Activated CD8-positive, alpha-beta memory T cell treated with anti-CD3 and anti-CD28 coated beads, Interleukin-2, amount 10 ng/mL, durations not matched to agents 7 days and 5 days (primary cell): ENCODE measurements around the gene ACTRT2. TPM values are rescaled to one million over a fixed set of nuclear protein-coding genes. Genes with fewer than 3 reads are reported as not detected.

Experiments used
- ATAC-seq: fragments of 150-1000 bp; cut with Tn5 transposase; one replicate; pipeline ENCODE4 v1.10.0; 2021; ENCODE audit warnings: moderate library complexity
- CTCF ChIA-PET: fragments of 350-600 bp; sonication (Branson Sonifier 250); formaldehyde crosslinking; loops from one replicate; lab custom pipeline; 2021; ENCODE audit warnings: antibody characterized with exemption; lab: Charles Lee
- DNase-seq: peaks from one replicate; pipeline ENCODE4 v3.0.0-alpha.2; 2020
- H3K27ac Mint-ChIP-seq: one replicate; pipeline ENCODE4 v1.8.0; 2021; ENCODE audit warnings: mild to moderate bottlenecking, mixed read lengths
- H3K27me3 Mint-ChIP-seq: one replicate; pipeline ENCODE4 v1.8.0; 2021; ENCODE audit warnings: mixed read lengths
- H3K36me3 Mint-ChIP-seq: one replicate; pipeline ENCODE4 v1.8.0; 2021; ENCODE audit warnings: mild to moderate bottlenecking, mixed read lengths
- H3K4me1 Mint-ChIP-seq: one replicate; pipeline ENCODE4 v1.8.0; 2021; ENCODE audit warnings: mixed read lengths
- H3K4me3 Mint-ChIP-seq: one replicate; pipeline ENCODE4 v1.8.0; 2021; ENCODE audit warnings: mild to moderate bottlenecking, moderate library complexity, mixed read lengths
- H3K9me3 Mint-ChIP-seq: one replicate; pipeline ENCODE4 v1.8.0; 2022; ENCODE audit warnings: low read depth, mixed read lengths
- total RNA-seq, 2 experiments: library from RNA; stranded (reverse); gene quantifications; one replicate each; pipeline ENCODE4 v1.2.3, GENCODE V29; 2021

Gene ACTRT2
- total RNA-seq, 2 experiments from 2014 or later: not detected

GRCh38 chr1:3014050-3014440, 7.2 kb upstream of the ACTRT2 start:
- Mint-ChIP-seq H3K9me3 (no peaks in the 10 kb centered on the region), H3K27me3 (no peaks in the 10 kb centered on the region), H3K36me3 (no peaks in the 10 kb centered on the region), H3K4me1 (no peaks in the 10 kb centered on the region), H3K27ac (no peak overlapping the region), H3K4me3 (no peak overlapping the region)
- CTCF ChIA-PET: interaction anchor here (1.5 kb wide), 1 partner anchor 17 kb away, joined by 4 read pairs; no protein-coding TSS in a partner anchor
- DNase-seq: no peak
- ATAC-seq: no peak

GRCh38 chr1:3014443-3015268, 6.6 kb upstream of the ACTRT2 start:
- no peak overlapping the region for H3K4me3 Mint-ChIP-seq
- H3K9me3 Mint-ChIP-seq: no peaks in the 10 kb centered on the region
- H3K4me1 Mint-ChIP-seq: no peaks in the 10 kb centered on the region
- H3K36me3 Mint-ChIP-seq: no peaks in the 10 kb centered on the region
- no peaks in the 10 kb centered on the region for H3K27me3 Mint-ChIP-seq
- DNase-seq (no peak), ATAC-seq (no peak)
- no peak overlapping the region for H3K27ac Mint-ChIP-seq
- CTCF ChIA-PET: no interaction called here

- DNase-seq (no peak), ATAC-seq (no peak)
- CTCF ChIA-PET: no interaction called here
- Mint-ChIP-seq H3K36me3 (no peaks in the 10 kb centered on the region), H3K4me3 (no peak overlapping the region), H3K4me1 (no peaks in the 10 kb centered on the region), H3K27me3 (no peaks in the 10 kb centered on the region), H3K27ac (no peak overlapping the region), H3K9me3 (no peaks in the 10 kb centered on the region)
Measured at GRCh38 chr1:3015269-3015635, 6.0 kb upstream of the ACTRT2 start.

GRCh38 chr1:3015744-3016143, 5.5 kb upstream of the ACTRT2 start:
- ATAC-seq: no peak
- H3K9me3 Mint-ChIP-seq: no peaks in the 10 kb centered on the region
- H3K27ac Mint-ChIP-seq: no peak overlapping the region
- CTCF ChIA-PET: no interaction called here
- H3K27me3 Mint-ChIP-seq: no peaks in the 10 kb centered on the region
- no peaks in the 10 kb centered on the region for H3K4me1 Mint-ChIP-seq
- H3K4me3 Mint-ChIP-seq: no peak overlapping the region
- H3K36me3 Mint-ChIP-seq: no peaks in the 10 kb centered on the region
- DNase-seq: no peak

GRCh38 chr1:3016641-3017439, 4.4 kb upstream of the ACTRT2 start:
- Mint-ChIP-seq H3K4me3 (no peak overlapping the region), H3K36me3 (no peaks in the 10 kb centered on the region), H3K27me3 (no peaks in the 10 kb centered on the region), H3K4me1 (no peaks in the 10 kb centered on the region), H3K27ac (no peak overlapping the region), H3K9me3 (no peaks in the 10 kb centered on the region)
- no peak for ATAC-seq
- CTCF ChIA-PET: no interaction called here
- DNase-seq: no peak

GRCh38 chr1:3017440-3018050, 3.7 kb upstream of the ACTRT2 start:
- Mint-ChIP-seq H3K4me3 (no peak overlapping the region), H3K4me1 (no peaks in the 10 kb centered on the region), H3K27ac (no peak overlapping the region), H3K9me3 (no peaks in the 10 kb centered on the region), H3K36me3 (no peaks in the 10 kb centered on the region), H3K27me3 (no peaks in the 10 kb centered on the region)
- no peak for DNase-seq
- ATAC-seq: no peak
- CTCF ChIA-PET: no interaction called here

GRCh38 chr1:3018051-3018471, 3.2 kb upstream of the ACTRT2 start:
- no peak overlapping the region for H3K4me3 Mint-ChIP-seq
- DNase-seq: no peak
- no peaks in the 10 kb centered on the region for H3K4me1 Mint-ChIP-seq
- H3K27me3 Mint-ChIP-seq: no peaks in the 10 kb centered on the region
- no peaks in the 10 kb centered on the region for H3K9me3 Mint-ChIP-seq
- no peaks in the 10 kb centered on the region for H3K36me3 Mint-ChIP-seq
- no peak for ATAC-seq
- H3K27ac Mint-ChIP-seq: no peak overlapping the region
- CTCF ChIA-PET: no interaction called here

- ATAC-seq (no peak), DNase-seq (no peak)
- no peaks in the 10 kb centered on the region for H3K27me3 Mint-ChIP-seq
- no peak overlapping the region for H3K27ac Mint-ChIP-seq
- H3K4me1 Mint-ChIP-seq: no peaks in the 10 kb centered on the region
- H3K9me3 Mint-ChIP-seq: no peaks in the 10 kb centered on the region
- no peaks in the 10 kb centered on the region for H3K36me3 Mint-ChIP-seq
- H3K4me3 Mint-ChIP-seq: no peak overlapping the region
- CTCF ChIA-PET: no interaction called here
Measured at GRCh38 chr1:3018576-3018975, 2.7 kb upstream of the ACTRT2 start.

GRCh38 chr1:3019007-3019515, 2.2 kb upstream of the ACTRT2 start:
- Mint-ChIP-seq H3K27me3 (no peaks in the 10 kb centered on the region), H3K27ac (no peak overlapping the region), H3K4me3 (no peak overlapping the region), H3K9me3 (no peaks in the 10 kb centered on the region), H3K4me1 (no peaks in the 10 kb centered on the region), H3K36me3 (no peaks in the 10 kb centered on the region)
- CTCF ChIA-PET: no interaction called here
- no peak for ATAC-seq
- no peak for DNase-seq

- CTCF ChIA-PET: no interaction called here
- Mint-ChIP-seq H3K27ac (no peak overlapping the region), H3K27me3 (no peaks in the 10 kb centered on the region), H3K36me3 (no peaks in the 10 kb centered on the region), H3K4me3 (no peak overlapping the region), H3K9me3 (no peaks in the 10 kb centered on the region), H3K4me1 (no peaks in the 10 kb centered on the region)
- no peak for ATAC-seq
- no peak for DNase-seq
Measured at GRCh38 chr1:3019516-3020051, 1.7 kb upstream of the ACTRT2 start.

- Mint-ChIP-seq H3K27ac (no peak overlapping the region), H3K27me3 (no peaks in the 10 kb centered on the region), H3K4me3 (no peak overlapping the region), H3K36me3 (no peaks in the 10 kb centered on the region), H3K9me3 (no peaks in the 10 kb centered on the region), H3K4me1 (no peaks in the 10 kb centered on the region)
- CTCF ChIA-PET: interaction anchor here (0.8 to 1.7 kb wide), 2 partner anchors 98 to 432 kb away, joined by 3 to 4 read pairs; no protein-coding TSS in a partner anchor
- DNase-seq: no peak
- ATAC-seq: no peak
Measured at GRCh38 chr1:3020263-3020909, 881 bp upstream of the ACTRT2 start.

GRCh38 chr1:3021801-3022401, 634 bp downstream of the ACTRT2 start:
- Mint-ChIP-seq H3K4me3 (no peak overlapping the region), H3K9me3 (no peaks in the 10 kb centered on the region), H3K27me3 (no peaks in the 10 kb centered on the region), H3K36me3 (no peaks in the 10 kb centered on the region), H3K27ac (no peak overlapping the region), H3K4me1 (no peaks in the 10 kb centered on the region)
- DNase-seq (no peak), ATAC-seq (no peak)
- CTCF ChIA-PET: no interaction called here
